C4-2B (cell line): ENCODE data around the gene DBP.

Experiments used
- ZFX ChIP-seq: fragments of 450-650 bp; IDR thresholded peaks from 2 replicates; pipeline ENCODE4 v1.6.1; 2017
- TF ChIP-seq, protein P1 (sequence below): fragments of 450-650 bp; conservative IDR thresholded peaks from 2 replicates; pipeline ENCODE4 v1.5.1; 2017; ENCODE audit warnings: mild to moderate bottlenecking

DNA sequence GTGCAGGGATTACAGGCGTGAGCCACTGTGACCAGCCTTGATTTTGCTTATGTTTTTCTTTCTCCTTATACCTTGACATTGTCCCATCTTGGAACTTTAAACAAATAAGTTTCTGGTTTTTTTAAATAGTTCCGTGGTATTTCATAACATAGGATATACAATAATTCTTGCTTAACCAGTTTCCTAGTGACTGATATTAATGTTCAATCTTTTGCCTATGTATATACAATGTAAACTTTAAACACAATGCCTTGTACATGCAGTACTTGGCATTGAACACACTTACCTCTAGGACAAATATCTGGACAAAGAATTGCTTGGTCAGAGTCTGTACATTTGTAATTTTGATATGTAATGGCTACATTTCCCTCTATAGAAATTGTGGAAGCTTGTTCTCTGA lies 55.0 kb downstream of the DBP start:
- TF ChIP-seq, protein P1, sequence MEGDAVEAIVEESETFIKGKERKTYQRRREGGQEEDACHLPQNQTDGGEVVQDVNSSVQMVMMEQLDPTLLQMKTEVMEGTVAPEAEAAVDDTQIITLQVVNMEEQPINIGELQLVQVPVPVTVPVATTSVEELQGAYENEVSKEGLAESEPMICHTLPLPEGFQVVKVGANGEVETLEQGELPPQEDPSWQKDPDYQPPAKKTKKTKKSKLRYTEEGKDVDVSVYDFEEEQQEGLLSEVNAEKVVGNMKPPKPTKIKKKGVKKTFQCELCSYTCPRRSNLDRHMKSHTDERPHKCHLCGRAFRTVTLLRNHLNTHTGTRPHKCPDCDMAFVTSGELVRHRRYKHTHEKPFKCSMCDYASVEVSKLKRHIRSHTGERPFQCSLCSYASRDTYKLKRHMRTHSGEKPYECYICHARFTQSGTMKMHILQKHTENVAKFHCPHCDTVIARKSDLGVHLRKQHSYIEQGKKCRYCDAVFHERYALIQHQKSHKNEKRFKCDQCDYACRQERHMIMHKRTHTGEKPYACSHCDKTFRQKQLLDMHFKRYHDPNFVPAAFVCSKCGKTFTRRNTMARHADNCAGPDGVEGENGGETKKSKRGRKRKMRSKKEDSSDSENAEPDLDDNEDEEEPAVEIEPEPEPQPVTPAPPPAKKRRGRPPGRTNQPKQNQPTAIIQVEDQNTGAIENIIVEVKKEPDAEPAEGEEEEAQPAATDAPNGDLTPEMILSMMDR: no peak
- no peak for TF ChIP-seq ZFX
